Activated T-helper 1 cell treated with anti-CD3 and anti-CD28 coated beads, Interleukin-12 subunit alpha, Interleukin-12 subunit beta, Interleukin-2, Interleukin-4 antibody, amounts not matched to agents 30 ng/mL and 10 ng/mL and 1 ng/mL, durations not matched to agents 14 hours and 24 hours and 36 hours (primary cell): ENCODE data around the gene GALR2. TPM values are rescaled to one million over a fixed set of nuclear protein-coding genes. Genes with fewer than 3 reads are reported as not detected.

Source experiments
- DNase-seq: peaks from one replicate; pipeline ENCODE4 v3.0.0; 2021; ENCODE audit warnings: low spot score
- H3K27ac Mint-ChIP-seq: one replicate; pipeline ENCODE4 v1.8.0; 2021; ENCODE audit warnings: mild to moderate bottlenecking, mixed read lengths
- H3K27me3 Mint-ChIP-seq: one replicate; pipeline ENCODE4 v1.8.0; 2022; ENCODE audit warnings: mild to moderate bottlenecking, moderate library complexity, mixed read lengths; ENCODE audit not compliant: insufficient read depth
- H3K36me3 Mint-ChIP-seq: one replicate; pipeline ENCODE4 v1.8.0; 2021; ENCODE audit warnings: low read depth, mixed read lengths
- H3K4me1 Mint-ChIP-seq: one replicate; pipeline ENCODE4 v1.8.0; 2021; ENCODE audit warnings: low read depth, mixed read lengths
- H3K4me3 Mint-ChIP-seq: one replicate; pipeline ENCODE4 v1.8.0; 2021; ENCODE audit warnings: mild to moderate bottlenecking, moderate library complexity, mixed read lengths
- H3K9me3 Mint-ChIP-seq: one replicate; pipeline ENCODE4 v1.8.0; 2021; ENCODE audit warnings: mixed read lengths
- intact Hi-C: fragments of 100-400 bp; cut with micrococcal nuclease; formaldehyde crosslinking; loops from one replicate; pipeline ENCODE4 v1.15.1; 2024
- total RNA-seq: library from RNA; stranded (reverse); gene quantifications from 2 replicates; pipeline ENCODE4 v1.2.3, GENCODE V29; 2022

GALR2 gene
- total RNA-seq, 1 donor from 2014 or later: 3.7 TPM

GRCh38 chr17:76088041-76088867 lies 13.7 kb downstream of the GALR2 start:
- DNase-seq: no peak
- no peaks in the 10 kb centered on the region for H3K9me3 Mint-ChIP-seq
- no peaks in the 10 kb centered on the region for H3K4me1 Mint-ChIP-seq
- H3K36me3 Mint-ChIP-seq: peaks cover 27% of the 10 kb centered on the region
- intact Hi-C loops: no loop called here
- no peak overlapping the region for H3K27ac Mint-ChIP-seq
- no peaks in the 10 kb centered on the region for H3K27me3 Mint-ChIP-seq
- no peak overlapping the region for H3K4me3 Mint-ChIP-seq

DNA sequence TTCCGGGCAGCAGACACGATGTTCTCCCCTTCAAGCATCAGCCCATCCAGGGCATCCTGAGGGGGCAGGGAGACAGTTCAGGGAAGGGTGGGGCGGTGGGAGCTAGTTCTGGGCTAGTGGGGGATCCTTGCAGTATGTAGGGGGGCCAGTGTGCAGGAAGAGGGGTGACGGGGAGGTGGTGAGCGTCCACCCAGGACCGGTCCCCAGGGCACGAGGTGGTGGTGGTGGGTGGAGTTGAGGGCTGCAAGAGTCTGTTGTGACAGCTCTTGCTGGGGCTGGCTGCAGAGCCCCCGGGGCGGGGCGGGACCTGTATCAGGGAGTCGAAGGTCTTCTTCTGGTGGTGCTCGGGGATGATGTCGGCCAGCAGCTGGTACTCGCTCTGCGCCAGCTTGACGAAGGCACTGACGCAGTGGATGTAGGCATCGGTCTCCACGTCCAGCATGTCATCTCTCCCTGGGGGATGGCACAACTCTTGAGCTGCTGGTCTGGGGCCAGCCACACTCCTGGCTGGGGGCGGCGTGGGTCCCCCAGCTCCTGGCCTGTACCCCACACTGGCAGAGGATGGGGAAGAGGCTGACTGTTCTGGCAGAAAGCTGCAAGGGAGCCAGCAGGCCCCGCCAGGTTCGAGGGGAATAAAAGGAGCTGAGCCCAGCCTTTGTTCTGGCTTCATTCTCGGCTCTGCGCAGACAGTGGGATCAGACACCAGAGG lies 14.4 kb downstream of the GALR2 start:
- DNase-seq: no peak
- H3K4me3 Mint-ChIP-seq: no peak overlapping the region
- no peaks in the 10 kb centered on the region for H3K9me3 Mint-ChIP-seq
- peaks cover 30% of the 10 kb centered on the region for H3K36me3 Mint-ChIP-seq
- H3K27me3 Mint-ChIP-seq: no peaks in the 10 kb centered on the region
- intact Hi-C loops: no loop called here
- no peaks in the 10 kb centered on the region for H3K4me1 Mint-ChIP-seq
- no peak overlapping the region for H3K27ac Mint-ChIP-seq

GRCh38 chr17:76089680-76090516 lies 15.3 kb downstream of the GALR2 start:
- H3K36me3 Mint-ChIP-seq: peaks cover 29% of the 10 kb centered on the region

GRCh38 chr17:76090517-76091129 lies 16.0 kb downstream of the GALR2 start:
- peaks cover 30% of the 10 kb centered on the region for H3K36me3 Mint-ChIP-seq
- no peak for DNase-seq
- intact Hi-C loops: no loop called here
- no peaks in the 10 kb centered on the region for H3K27me3 Mint-ChIP-seq
- no peaks in the 10 kb centered on the region for H3K4me1 Mint-ChIP-seq
- H3K9me3 Mint-ChIP-seq: no peaks in the 10 kb centered on the region
- H3K4me3 Mint-ChIP-seq: no peak overlapping the region
- no peak overlapping the region for H3K27ac Mint-ChIP-seq

More at GRCh38 chr17:76089680-76090516, 15.3 kb downstream of the GALR2 start:
- DNase-seq: no peak
- Mint-ChIP-seq H3K4me3 (no peak overlapping the region), H3K27ac (no peak overlapping the region), H3K9me3 (no peaks in the 10 kb centered on the region), H3K27me3 (no peaks in the 10 kb centered on the region), H3K4me1 (no peaks in the 10 kb centered on the region)
- intact Hi-C loops: no loop called here

- intact Hi-C loops: no loop called here
- DNase-seq: no peak
- no peaks in the 10 kb centered on the region for H3K4me1 Mint-ChIP-seq
- H3K4me3 Mint-ChIP-seq: peak overlapping the region; percentile 20
- H3K27me3 Mint-ChIP-seq: no peaks in the 10 kb centered on the region
- H3K9me3 Mint-ChIP-seq: no peaks in the 10 kb centered on the region
- peak overlapping the region; percentile 62 for H3K27ac Mint-ChIP-seq
- H3K36me3 Mint-ChIP-seq: peaks cover 31% of the 10 kb centered on the region
These were observed 17.1 kb downstream of the GALR2 start for GRCh38 chr17:76091526-76092286.

GRCh38 chr17:76092526-76093413 lies 18.2 kb downstream of the GALR2 start:
- H3K9me3 Mint-ChIP-seq: no peaks in the 10 kb centered on the region
- intact Hi-C loops: no loop called here
- H3K27ac Mint-ChIP-seq: no peak overlapping the region
- no peak for DNase-seq
- no peaks in the 10 kb centered on the region for H3K4me1 Mint-ChIP-seq
- peaks cover 29% of the 10 kb centered on the region for H3K36me3 Mint-ChIP-seq
- H3K27me3 Mint-ChIP-seq: no peaks in the 10 kb centered on the region
- no peak overlapping the region for H3K4me3 Mint-ChIP-seq

DNA sequence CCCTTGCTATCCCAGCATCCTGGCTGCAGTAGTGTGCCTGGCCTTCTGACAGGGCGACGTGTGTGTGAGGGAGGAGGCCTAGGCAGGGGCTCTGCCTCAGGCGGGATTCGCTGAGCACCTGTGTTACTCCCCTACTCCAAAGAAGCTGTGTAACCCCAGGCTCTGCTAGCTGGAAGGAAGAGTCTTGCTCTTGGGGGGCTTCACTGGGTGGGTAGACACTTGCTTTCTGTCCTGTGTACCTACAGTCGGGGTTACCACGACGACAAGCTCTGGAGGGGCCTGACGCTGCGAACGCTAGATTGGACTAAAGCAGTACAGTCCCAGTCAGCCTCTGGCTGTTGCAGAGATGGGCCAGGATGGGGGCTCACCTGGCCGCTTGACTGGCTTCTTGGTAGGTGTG lies 19.5 kb downstream of the GALR2 start:
- no peak for DNase-seq
- Mint-ChIP-seq H3K27ac (no peak overlapping the region), H3K36me3 (peaks cover 31% of the 10 kb centered on the region), H3K4me1 (no peaks in the 10 kb centered on the region), H3K27me3 (no peaks in the 10 kb centered on the region), H3K4me3 (no peak overlapping the region), H3K9me3 (no peaks in the 10 kb centered on the region)
- intact Hi-C loops: no loop called here

DNA sequence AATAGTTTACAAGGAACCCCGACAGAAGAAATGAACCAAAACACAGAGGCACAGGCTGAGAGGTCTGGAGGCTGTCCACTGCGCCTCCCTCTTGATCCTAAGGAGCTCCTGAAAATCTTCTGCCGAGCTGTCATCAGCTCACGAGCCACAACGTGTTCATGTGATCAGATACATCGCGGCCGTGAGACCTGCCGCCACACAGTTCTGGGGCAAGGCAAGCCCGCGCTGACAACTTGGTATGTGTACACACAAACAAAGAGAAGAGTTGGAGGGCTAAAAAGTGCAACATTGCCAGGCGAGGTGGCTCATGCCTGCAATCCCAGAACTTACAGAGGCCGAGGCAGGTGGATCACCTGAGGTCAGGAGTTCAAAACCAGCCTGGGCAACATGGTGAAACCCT lies 21.4 kb downstream of the GALR2 start:
- H3K4me3 Mint-ChIP-seq: no peak overlapping the region
- no peaks in the 10 kb centered on the region for H3K9me3 Mint-ChIP-seq
- DNase-seq: no peak
- no peak overlapping the region for H3K27ac Mint-ChIP-seq
- peaks cover 35% of the 10 kb centered on the region for H3K36me3 Mint-ChIP-seq
- no peaks in the 10 kb centered on the region for H3K27me3 Mint-ChIP-seq
- peaks cover 5% of the 10 kb centered on the region for H3K4me1 Mint-ChIP-seq
- intact Hi-C loops: no loop called here

DNA sequence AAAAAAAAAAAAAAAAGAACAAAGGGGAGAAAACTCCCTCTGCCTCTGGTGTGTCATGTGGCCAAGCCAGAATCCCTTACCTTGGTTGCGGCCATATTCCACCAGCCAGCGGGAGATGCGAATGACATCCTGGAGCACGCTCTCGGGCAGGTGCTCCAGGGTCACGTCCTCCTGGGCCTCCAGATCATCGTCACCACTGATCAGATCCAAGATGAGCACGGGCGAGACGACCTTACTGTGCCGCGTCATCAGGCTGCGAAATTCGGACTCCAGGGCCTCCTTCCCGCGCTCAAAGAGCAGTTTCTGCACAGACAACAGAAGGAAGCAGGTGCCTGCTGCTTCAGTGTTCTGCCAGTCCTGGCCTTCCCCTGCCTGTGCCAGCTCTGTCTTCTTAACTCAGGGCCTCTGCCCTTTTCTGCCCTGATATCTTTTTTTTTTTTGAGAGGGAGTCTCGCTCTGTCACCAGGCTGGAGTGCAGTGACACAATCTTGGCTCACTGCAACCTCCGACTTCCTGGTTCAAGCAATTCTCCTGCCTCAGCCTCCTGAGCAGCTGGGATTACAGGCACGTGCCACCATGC lies 23.2 kb downstream of the GALR2 start:
- Mint-ChIP-seq H3K36me3 (peaks cover 36% of the 10 kb centered on the region), H3K9me3 (no peaks in the 10 kb centered on the region)

DNA sequence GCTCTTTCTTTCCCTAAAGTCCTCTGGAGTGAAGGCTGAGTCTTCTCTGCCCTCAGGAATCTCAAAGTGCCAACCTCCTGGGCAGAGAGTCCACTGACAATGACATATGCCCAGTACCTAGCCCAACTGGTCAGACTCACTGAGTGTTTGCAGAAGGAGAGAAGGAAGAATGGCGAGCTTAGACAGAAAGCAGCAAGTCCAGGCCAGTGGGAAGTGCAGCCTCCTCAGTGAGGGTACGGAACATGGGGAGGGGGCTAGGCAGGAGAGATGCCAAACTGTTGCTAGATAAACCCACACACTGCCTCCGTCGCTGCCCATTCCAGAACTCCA lies 28.3 kb downstream of the GALR2 start:
- intact Hi-C loops: loop anchor here (1.0 to 10.0 kb wide), 6 partner anchors 18 to 282 kb away; partner anchors contain the start of genes ACOX1, FOXJ1, SPHK1 and TEN1
- H3K9me3 Mint-ChIP-seq: no peaks in the 10 kb centered on the region
- peaks cover 15% of the 10 kb centered on the region for H3K4me1 Mint-ChIP-seq
- DNase-seq: no peak
- H3K27me3 Mint-ChIP-seq: no peaks in the 10 kb centered on the region
- H3K36me3 Mint-ChIP-seq: peaks cover 21% of the 10 kb centered on the region
- H3K27ac Mint-ChIP-seq: peak overlapping the region; percentile 93
- peak overlapping the region; percentile 96 for H3K4me3 Mint-ChIP-seq

More for the DNA sequence above, 23.2 kb downstream of the GALR2 start:
- Mint-ChIP-seq H3K27me3 (no peaks in the 10 kb centered on the region), H3K4me1 (peaks cover 8% of the 10 kb centered on the region), H3K4me3 (no peak overlapping the region), H3K27ac (no peak overlapping the region)
- intact Hi-C loops: no loop called here
- no peak for DNase-seq
